SKM-1 (cell line): ENCODE measurements around the gene TRIB2.

Experiments used
- DNase-seq: peaks from one replicate; lab custom pipeline; 2025; ENCODE audit not compliant: unreplicated experiment; lab: John Stamatoyannopoulos, UW

Gene TRIB2

GRCh38 chr2:12771154-12771553 lies 54.4 kb downstream of the TRIB2 start:
- DNase-seq = no peak

DNA sequence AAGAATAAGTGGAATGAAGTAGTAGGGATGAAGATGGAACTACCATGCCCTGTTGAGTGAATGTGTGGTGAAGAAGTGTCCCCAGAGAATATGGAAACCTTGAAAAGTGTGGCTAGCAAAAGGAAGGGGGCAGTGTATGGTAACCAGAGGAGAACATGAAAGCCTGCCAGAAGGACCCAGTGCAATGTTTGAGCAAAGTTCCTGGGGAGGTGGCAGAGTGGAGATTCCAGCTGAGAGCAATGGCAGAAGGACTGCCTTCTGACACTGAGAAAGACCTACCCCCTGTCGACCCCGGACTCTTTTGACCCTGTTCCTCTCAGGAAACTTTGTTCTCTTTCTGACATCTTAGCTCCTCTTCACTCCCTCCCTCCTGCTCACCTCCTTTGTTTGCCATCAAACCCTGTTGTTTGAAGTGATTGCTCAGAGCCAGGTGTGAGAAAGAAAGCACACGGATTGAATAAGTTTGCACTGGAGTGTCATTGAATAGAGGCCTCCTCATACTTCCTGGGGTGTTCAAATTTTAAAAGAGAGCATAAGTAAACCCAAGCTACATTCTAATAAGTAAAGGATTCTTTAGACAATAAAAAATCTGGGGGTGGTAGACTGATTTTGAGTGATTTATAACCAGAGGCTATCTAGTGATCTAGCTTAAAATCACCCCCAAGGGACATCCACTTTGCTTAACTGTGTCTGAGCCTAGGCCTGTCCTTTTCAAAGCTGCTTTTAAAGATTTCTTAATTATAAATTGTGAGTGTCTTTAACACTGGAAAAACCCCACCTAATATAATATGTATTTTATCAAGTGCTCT lies 57.1 kb downstream of the TRIB2 start:
- DNase-seq = no peak

- DNase-seq = no peak
These were observed 57.6 kb downstream of the TRIB2 start for GRCh38 chr2:12774395-12774727.

- DNase-seq = no peak
These were observed 59.8 kb downstream of the TRIB2 start for GRCh38 chr2:12776521-12776961.

- no peak for DNase-seq
These were observed 61.6 kb downstream of the TRIB2 start for GRCh38 chr2:12778369-12778768.

- DNase-seq = no peak
These were observed 62.3 kb downstream of the TRIB2 start for GRCh38 chr2:12778811-12779579.

DNA sequence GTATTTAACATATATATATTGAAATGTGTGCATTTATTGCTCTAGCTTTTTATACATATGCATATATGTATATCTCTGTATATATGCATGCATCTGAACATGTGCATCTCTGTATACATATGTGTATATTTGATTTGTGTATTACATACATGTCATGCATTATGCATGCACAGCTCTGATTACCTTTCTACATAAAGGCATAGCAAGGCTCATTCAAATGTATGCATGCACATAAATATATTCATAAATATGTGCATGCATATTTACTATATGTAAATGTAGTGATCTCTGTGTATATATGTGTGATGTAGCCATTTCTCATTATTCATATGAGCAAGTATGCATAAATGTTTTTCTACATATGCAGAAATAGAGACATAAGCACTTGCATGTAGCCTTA lies 64.6 kb downstream of the TRIB2 start:
- no peak for DNase-seq

- DNase-seq = no peak
These were observed 71.4 kb downstream of the TRIB2 start for GRCh38 chr2:12787891-12788801.

GRCh38 chr2:12791906-12792305 lies 75.2 kb downstream of the TRIB2 start:
- no peak for DNase-seq
